GM12872 (cell line): ENCODE results near the gene FAM167B.

Experiments
- CTCF ChIP-seq: IDR thresholded peaks from 3 replicates; pipeline ENCODE4 v1.5.1; 2011; ENCODE audit warnings: low read depth, mild to moderate bottlenecking, low read length, moderate library complexity; ENCODE audit not compliant: insufficient read depth

Gene FAM167B

GRCh38 chr1:32220746-32221580 lies 26.1 kb upstream of the FAM167B start:
- TF ChIP-seq CTCF = no peak

DNA sequence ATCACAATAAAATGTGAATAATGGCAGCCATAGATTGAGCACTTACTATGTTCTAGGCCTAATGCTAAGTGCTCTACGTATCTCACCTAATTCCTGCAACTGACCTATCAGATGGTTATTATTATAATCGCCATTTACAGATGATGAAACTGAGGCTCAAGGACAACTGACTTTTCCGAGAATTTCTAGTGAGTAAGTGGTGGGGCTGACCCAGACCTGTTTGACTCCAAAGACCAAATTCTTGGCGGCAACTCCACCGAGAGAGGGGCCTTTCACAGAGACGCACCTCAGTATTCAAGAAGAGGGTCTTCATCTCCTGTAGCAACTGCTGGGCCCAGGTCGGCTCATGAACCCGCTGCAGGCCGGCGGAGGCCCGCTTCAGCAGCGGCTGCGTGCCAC lies 25.4 kb upstream of the FAM167B start:
- no peak for TF ChIP-seq CTCF

- no peak for TF ChIP-seq CTCF
Measured at GRCh38 chr1:32221980-32222755, 24.9 kb upstream of the FAM167B start, which contains the start of the genes EIF3I and TMEM234. Gene EIF3I, plus strand, starts transcription at chr1:32222407. Its CDS starts 35 bp downstream, at chr1:32222442. Gene TMEM234, minus strand, starts transcription at chr1:32222353. Its CDS starts 31 bp downstream, at chr1:32222322.

DNA sequence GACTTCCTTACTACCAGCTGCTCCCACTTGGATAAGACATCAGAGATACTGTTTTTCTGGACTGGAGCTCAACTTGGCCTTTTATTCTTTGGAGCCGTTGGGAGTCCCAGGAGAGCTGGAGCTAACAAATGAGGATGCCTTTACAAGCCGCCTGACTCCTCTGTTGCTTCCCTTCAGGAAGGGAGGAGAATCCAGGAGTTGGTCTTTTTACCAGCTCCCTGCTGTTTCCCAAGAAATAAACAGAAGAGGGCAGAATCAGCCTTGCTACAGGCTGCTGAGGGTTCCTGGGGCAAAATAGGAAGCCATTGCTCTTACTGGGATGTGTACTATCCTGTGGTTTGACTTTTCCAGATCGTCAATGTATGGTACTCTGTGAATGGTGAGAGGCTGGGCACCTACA lies 23.3 kb upstream of the FAM167B start:
- TF ChIP-seq CTCF = no peak

DNA sequence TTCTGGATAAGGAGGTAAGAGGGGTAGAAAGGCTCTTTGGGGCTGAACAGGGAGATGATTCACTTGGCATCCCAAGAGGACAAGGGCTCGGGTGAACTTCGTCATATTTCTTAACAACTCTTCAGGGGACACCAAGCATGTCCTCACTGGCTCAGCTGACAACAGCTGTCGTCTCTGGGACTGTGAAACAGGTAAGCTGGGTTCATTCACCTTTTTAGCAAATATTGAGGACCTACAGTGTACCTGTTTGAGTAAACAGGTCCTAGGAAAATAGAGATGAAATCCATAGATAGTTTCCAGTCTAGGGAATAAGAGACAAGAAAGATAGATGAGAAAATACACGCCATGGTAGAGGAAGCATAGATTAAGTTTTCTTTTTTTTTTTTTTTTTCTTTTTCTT lies 22.7 kb upstream of the FAM167B start:
- no peak for TF ChIP-seq CTCF

GRCh38 chr1:32228771-32229170 lies 18.3 kb upstream of the FAM167B start:
- no peak for TF ChIP-seq CTCF

DNA sequence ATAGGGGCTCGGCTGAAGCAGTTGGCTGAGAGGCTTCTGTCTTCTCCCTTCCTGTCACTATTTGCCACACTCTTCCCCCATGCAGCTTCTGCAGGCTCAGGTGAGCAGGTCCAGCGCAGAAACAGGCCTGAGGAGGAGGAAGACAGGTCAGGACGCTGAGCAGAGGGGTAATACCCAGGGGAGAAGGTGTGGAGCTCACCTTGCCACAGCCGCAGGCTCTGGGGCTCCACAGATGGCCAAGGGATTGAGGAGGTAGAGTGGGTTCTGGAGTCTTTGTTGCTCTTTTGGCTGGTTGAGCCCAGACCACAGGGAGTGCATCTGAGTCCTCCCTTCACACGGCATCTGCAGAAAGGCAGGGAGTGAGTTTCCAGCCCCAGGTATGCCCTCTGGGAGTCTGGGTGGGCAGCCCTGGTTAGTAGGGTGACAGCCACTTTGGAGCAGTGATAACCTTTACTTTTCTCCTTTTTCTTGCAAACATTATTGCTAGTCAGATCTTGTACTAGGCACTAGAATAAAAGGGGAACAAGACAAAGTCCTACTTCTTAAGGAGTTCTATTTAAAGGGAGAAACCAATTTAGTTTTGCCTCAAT lies 15.1 kb upstream of the FAM167B start:
- no peak for TF ChIP-seq CTCF
